ENCODE results near the gene GPR3.

- TF ChIP-seq CTCF (IDR thresholded peaks at IDR 0.05; ENCODE audit: insufficient read depth, low read length, poor library complexity, severe bottlenecking) (no peak), EZH2phosphoT487 (conservative IDR thresholded peaks at IDR 0.05; ENCODE audit: low read length) (no peak)
These were observed 36.7 kb upstream of the GPR3 start for GRCh38 chr1:27355683-27356082.

All from SU-DHL-6 (cell line).